Central memory CD8-positive, alpha-beta T cell (primary cell): ENCODE measurements around the gene COL15A1.

Source experiments
- ATAC-seq: fragments of 150-1000 bp; cut with Tn5 transposase; replicated peaks from 2 replicates; pipeline ENCODE4 v1.10.0; 2022; ENCODE audit warnings: mild to moderate bottlenecking, moderate FRiP score, moderate number of reproducible peaks; ENCODE audit not compliant: poor library complexity, severe bottlenecking; ENCODE audit errors: extremely low read depth
- DNase-seq, 2 donors: peaks; one replicate each; pipeline ENCODE4 v3.0.0; 2021; ENCODE audit warnings: low spot score in 2 of 2
- H3K27ac Mint-ChIP-seq: one replicate; pipeline ENCODE4 v1.8.0; 2022; ENCODE audit warnings: low read depth, mild to moderate bottlenecking, moderate library complexity, mixed read lengths
- H3K27me3 Mint-ChIP-seq: one replicate; pipeline ENCODE4 v1.8.0; 2022; ENCODE audit warnings: mixed read lengths
- H3K36me3 Mint-ChIP-seq: one replicate; pipeline ENCODE4 v1.8.0; 2022; ENCODE audit warnings: mild to moderate bottlenecking, moderate library complexity, mixed read lengths; ENCODE audit not compliant: insufficient read depth
- H3K4me1 Mint-ChIP-seq: one replicate; pipeline ENCODE4 v1.8.0; 2022; ENCODE audit warnings: mixed read lengths
- H3K4me3 Mint-ChIP-seq: one replicate; pipeline ENCODE4 v1.8.0; 2022; ENCODE audit warnings: mild to moderate bottlenecking, moderate library complexity, mixed read lengths
- H3K9me3 Mint-ChIP-seq: one replicate; pipeline ENCODE4 v1.8.0; 2022; ENCODE audit warnings: mixed read lengths

COL15A1 gene

DNA sequence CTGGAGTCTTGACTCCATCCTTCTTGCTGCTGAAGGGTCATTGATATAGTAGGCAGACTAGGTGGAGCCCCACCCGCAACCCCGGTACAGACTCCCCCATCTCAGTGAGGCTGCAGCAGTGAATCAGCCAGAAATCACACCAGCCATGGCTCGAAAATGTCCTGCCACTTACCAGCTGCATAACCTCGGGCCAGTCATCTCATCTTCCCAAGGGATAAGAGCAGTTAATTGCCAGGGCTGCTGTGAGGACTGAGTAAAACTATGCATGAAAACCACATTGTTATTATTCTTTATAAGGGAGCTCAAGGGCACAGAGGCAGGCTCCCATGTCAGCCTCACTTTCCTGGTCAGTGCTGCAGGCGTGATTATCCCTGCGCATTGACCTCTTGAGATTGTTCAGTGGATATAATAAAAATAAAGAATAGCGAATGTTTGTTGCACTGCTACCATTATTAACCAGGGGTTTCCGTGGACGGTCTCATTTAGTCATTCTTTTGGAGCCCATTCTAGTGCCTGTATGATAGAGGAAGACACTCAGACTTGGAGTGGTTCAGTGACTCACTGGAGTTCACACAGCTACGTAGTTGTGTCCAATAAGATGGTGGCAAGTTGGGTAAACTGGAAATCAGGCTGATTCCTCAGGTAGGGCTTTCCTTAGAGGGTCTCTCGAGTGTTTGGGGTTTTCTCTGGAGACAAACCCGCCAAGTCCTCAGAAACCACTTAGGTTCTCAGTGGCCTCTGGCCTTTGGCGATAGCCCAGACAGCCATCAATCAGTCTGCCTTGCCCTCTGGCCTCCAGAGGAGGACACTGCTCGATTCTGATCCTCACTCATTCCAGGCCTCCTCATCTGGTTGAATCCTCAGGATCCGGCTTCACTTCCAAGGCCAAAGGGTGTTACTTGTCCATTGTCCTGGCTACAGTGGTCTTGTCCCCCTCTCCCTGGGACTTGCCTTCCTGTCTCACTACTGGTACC is 39.9 kb downstream of the COL15A1 start:
- ATAC-seq: no peak
- H3K27ac Mint-ChIP-seq: no peak overlapping the region
- no peaks in the 10 kb centered on the region for H3K36me3 Mint-ChIP-seq
- H3K9me3 Mint-ChIP-seq: no peaks in the 10 kb centered on the region
- H3K27me3 Mint-ChIP-seq: no peaks in the 10 kb centered on the region
- H3K4me3 Mint-ChIP-seq: no peak overlapping the region
- no peak for DNase-seq
- H3K4me1 Mint-ChIP-seq: no peaks in the 10 kb centered on the region

DNA sequence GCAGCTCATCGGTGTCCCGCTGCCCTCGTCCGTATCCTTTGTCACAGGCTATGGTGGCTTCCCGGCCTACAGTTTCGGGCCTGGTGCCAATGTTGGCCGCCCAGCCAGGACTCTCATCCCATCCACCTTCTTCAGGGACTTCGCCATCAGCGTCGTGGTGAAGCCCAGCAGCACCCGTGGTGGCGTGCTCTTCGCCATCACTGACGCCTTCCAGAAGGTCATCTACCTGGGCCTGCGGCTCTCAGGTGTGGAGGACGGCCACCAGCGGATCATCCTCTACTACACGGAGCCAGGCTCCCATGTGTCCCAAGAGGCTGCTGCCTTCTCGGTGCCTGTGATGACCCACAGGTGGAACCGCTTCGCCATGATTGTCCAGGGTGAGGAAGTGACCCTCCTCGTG is 41.9 kb downstream of the COL15A1 start:
- Mint-ChIP-seq H3K27me3 (no peaks in the 10 kb centered on the region), H3K27ac (no peak overlapping the region), H3K36me3 (no peaks in the 10 kb centered on the region), H3K4me1 (no peaks in the 10 kb centered on the region), H3K4me3 (no peak overlapping the region), H3K9me3 (no peaks in the 10 kb centered on the region)
- DNase-seq (no peak), ATAC-seq (no peak)

DNA sequence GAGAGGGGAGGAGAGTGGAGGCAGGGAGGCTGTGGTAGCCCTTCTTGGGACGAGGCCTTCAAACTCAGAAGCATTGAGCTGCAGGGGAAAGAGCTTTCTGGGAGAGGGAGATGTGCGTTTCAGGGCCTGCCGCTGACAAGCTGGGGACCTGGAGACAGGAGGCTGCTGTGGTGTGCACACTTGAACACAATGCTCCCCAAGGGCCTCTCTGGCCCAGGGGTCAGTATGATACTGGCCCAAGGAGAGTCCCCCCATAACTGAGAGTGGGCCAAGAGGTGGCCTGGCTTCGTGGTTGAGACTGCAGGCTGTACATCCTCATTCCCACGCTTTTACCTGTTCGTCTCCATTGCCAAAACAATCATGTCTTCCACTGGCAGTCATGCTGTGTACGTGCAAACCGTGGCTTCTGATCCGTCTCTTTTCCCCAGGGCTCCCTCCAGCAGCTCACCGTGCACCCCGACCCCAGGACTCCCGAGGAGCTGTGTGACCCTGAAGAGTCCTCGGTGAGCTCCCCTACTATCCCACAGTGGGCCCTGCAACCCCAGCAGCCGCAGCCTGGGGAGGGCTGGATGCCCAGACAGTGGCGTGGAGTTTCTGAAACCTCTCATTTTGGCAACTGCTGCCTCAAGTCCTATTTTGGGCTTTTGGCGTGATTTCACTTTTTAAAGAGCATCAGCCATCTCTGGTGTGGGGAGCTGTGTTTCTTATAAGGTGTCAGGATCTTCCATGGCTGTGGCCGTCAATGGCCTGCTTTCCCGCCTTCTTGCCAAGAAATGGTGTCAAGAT is 43.4 kb downstream of the COL15A1 start:
- Mint-ChIP-seq H3K4me3 (no peak overlapping the region), H3K27me3 (no peaks in the 10 kb centered on the region), H3K36me3 (no peaks in the 10 kb centered on the region), H3K4me1 (no peaks in the 10 kb centered on the region), H3K9me3 (no peaks in the 10 kb centered on the region), H3K27ac (no peak overlapping the region)
- ATAC-seq: no peak
- no peak for DNase-seq

DNA sequence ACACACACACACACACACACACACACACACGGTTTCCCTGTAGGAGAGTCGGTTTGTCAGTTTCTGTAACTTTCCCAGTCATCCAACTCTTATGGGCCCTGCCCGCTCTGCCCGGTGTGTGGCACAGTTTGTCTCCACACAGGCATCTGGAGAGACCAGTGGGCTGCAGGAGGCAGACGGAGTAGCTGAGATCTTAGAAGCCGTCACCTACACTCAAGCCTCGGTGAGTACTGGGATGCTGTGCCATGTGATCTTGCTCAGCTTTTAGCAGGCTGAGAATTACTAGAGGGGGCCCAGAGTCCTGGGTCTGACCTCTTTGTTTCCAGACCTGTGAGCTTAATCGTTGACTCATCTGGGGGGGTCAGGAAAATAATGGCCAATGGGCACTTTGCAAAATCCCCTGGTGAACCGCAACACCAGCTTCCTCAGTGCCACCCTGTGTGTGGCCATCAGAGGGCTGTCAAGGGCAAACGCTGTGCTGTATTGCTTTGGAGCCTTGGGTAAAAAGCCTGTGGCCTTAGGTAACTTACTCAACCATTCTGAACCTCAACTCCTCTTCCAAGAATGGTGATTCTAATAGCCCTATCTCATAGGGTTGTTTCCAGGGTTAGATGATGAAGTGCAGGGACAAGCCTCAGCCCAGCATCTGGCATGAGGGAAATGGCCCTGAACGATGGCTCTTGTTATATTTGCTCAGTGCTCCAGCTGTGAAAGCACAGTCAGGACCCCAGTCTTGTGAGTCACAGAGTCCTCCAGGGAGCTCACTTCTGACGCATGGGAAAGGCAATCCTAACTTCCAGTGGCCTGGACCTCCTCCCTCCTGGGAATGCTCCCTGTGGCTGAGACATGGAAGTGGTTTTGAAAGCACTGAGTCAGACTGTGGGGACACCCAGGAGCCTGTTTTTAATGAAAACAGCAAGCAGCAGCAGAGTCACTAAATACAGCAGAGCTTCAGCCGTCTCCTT is 45.6 kb downstream of the COL15A1 start:
- no peak overlapping the region for H3K27ac Mint-ChIP-seq
- H3K4me1 Mint-ChIP-seq: peaks cover 6% of the 10 kb centered on the region
- no peak overlapping the region for H3K4me3 Mint-ChIP-seq
- no peaks in the 10 kb centered on the region for H3K36me3 Mint-ChIP-seq
- peaks cover under 1% of the 10 kb centered on the region for H3K27me3 Mint-ChIP-seq
- DNase-seq (no peak), ATAC-seq (no peak)
- H3K9me3 Mint-ChIP-seq: no peaks in the 10 kb centered on the region

DNA sequence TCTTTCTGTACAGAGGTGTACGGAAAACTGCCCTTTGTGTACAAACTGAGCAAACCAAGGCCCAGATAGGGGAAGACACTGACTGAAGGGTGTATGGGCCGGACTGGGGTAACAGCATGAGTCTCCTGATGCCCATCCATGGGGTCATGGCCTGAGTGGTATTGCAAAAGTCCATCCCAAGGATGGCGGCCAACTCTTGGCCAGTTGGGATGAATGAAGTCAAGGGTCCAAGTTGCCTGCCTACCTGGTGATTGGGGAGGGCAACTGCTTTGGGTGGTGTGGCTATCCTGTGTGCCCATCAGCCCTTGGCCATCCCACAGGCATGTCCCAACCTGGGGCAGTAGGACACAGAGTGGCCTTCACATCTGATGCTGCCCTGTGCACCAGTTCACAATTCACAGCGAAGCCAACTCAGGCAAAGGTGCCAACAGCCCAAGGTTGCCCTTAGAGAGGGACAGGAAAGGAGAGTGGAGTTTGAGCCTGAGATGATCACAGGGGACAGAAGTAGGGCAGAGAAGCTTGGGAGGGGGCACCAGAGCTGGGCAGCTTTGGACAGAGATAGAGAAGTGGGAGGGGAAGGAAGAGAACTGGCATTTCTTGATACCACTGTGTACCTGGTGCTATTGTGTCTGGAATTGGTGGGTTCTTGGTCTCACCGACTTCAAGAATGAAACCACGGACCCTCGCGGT is 46.6 kb downstream of the COL15A1 start:
- no peak for DNase-seq
- no peak overlapping the region for H3K27ac Mint-ChIP-seq
- H3K9me3 Mint-ChIP-seq: no peaks in the 10 kb centered on the region

DNA sequence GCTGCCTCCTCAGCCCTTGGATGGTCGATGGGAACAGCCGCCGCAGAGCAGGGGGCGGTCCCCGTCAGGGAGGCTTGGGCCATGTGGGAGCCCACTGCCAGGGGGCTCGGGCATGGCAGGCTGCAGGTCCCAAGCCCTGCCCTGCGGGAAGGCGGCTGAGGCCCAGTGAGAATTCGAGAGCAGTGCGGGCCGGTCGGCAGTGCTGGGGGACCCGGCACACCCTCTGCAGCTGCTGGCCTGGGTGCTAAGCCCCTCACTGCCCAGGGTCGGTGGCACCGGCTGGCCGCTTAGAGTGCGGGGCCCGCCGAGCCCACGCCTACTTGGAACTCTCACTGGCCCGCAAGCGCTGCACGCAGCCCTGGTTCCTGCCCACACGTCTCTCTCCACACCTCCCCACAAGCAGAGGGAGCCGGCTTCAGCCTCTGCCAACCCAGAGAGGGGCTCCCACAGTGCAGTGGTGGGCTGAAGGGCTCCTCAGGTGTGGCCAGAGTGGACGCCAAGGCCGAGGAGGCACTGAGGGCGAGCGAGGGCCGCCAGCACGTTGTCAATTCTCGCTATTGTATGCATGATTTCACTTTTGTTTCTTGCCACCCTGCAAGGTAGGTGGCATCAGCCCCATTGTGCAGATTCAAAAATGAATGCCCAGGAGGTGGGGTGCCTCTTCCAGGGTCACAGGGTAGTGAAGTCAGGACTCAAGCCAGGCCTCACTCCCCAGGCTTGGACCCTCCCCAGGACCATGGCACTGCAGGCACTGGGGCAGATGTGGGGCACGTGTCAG is 48.6 kb downstream of the COL15A1 start:
- Mint-ChIP-seq H3K36me3 (no peaks in the 10 kb centered on the region), H3K4me3 (no peak overlapping the region)

More for the DNA sequence above, 46.6 kb downstream of the COL15A1 start:
- H3K4me3 Mint-ChIP-seq: no peak overlapping the region
- peaks cover 6% of the 10 kb centered on the region for H3K4me1 Mint-ChIP-seq
- no peak for ATAC-seq
- no peaks in the 10 kb centered on the region for H3K36me3 Mint-ChIP-seq
- H3K27me3 Mint-ChIP-seq: peaks cover 10% of the 10 kb centered on the region

DNA sequence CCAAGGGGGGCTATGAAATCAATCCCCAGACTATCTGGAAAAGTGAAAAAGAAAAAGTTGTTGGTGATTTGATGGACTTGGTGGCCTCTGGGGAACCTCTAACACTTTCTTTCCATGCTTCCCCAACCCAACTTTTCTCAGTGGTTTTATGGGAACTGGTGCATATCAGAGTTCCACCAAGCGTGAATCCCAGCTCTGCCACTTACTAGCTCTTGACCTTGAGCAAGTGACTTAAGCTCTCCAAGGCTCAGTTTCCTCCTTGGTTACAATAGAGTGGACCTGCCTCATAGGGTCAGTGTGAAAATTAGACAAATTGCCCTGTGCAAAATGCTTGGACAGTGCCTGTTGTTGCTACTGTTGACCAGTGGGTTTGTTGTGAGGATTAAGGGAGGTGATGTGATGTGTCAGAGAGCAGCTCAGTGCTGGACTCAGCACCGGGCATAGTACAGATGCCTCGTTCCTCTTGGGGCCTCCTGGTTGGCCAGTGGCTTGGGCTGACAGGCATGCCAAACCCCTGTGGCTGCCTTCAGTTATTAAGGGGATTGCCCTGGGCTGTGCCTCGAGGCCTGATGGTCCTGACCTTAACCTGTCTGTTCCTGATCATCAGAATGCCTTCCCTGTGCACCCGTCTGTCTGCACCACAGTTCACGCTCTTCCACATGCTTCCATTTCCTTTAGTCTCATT is 49.3 kb downstream of the COL15A1 start:
- peaks cover 6% of the 10 kb centered on the region for H3K4me1 Mint-ChIP-seq
- H3K4me3 Mint-ChIP-seq: no peak overlapping the region
- peaks cover 19% of the 10 kb centered on the region for H3K27me3 Mint-ChIP-seq
- ATAC-seq (no peak), DNase-seq (no peak)
- H3K9me3 Mint-ChIP-seq: no peaks in the 10 kb centered on the region
- H3K36me3 Mint-ChIP-seq: no peaks in the 10 kb centered on the region
- H3K27ac Mint-ChIP-seq: no peak overlapping the region

More for the DNA sequence above, 48.6 kb downstream of the COL15A1 start:
- Mint-ChIP-seq H3K27ac (no peak overlapping the region), H3K4me1 (peaks cover 6% of the 10 kb centered on the region), H3K27me3 (peaks cover 19% of the 10 kb centered on the region), H3K9me3 (no peaks in the 10 kb centered on the region)
- ATAC-seq (no peak), DNase-seq (no peak)

DNA sequence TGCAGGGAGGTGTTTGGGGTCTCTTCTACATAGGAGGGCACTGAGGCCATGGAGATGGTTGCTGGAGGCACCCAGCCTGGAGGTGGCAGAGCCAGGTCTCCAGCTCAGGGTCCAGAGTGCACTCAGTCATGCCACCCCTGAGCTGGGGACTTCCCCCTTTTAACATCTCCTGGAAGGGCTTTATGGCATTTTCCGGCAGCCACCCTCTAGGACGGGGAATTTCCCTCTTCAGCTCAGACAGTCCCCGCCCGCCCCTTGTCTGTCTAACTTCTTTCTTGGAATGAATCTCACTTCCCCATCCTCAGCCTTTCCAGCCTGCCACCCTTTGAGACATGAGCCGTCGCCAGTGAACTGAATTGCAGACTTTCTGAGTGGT is 49.9 kb downstream of the COL15A1 start:
- Mint-ChIP-seq H3K36me3 (no peaks in the 10 kb centered on the region), H3K4me3 (no peak overlapping the region), H3K27ac (no peak overlapping the region), H3K9me3 (no peaks in the 10 kb centered on the region), H3K27me3 (peaks cover 19% of the 10 kb centered on the region), H3K4me1 (peaks cover 6% of the 10 kb centered on the region)
- ATAC-seq (no peak), DNase-seq (no peak)

DNA sequence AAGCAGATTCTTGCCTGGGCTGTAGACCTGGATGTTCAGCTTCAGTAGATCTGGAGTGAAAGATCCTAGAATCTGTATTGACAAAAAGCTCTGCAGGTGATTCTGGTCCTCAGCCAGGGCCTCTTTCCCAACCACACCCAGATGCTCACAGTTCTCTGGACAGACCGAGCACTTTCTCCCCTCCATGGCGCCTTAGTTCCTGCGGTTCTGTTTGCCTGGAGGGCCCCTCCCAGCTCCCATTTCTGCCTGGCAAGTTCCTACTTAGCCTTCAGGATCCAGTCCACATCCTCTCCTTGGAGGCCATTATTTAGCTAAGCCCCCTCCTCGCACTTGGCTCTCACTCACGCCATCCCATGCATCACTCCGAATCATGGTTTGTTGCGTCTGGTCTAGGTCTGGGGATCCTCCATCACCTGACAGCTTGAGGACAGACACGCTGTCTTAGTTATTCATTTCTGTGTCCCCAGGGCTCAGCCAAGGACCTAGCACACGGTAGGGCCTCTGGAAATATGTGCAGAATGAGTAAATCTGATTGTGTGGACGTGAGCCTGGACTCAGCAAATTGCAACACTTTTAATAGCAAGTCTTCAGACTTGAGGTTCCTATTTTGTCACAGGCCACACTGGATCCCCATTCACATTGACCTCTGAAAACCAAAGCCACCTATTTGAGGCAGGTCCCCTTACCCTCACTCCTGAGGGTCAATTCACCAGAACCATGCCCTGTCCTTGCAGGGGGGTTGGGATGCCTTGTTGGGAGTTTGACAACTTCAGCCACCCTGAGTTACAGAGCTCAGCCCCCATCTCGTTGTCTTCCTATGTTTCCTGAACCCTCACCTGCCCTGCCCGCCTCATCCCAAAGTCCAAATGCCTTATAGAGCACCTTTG is 50.7 kb downstream of the COL15A1 start:
- ATAC-seq (no peak), DNase-seq (no peak)
- no peak overlapping the region for H3K4me3 Mint-ChIP-seq
- H3K9me3 Mint-ChIP-seq: no peaks in the 10 kb centered on the region
- peaks cover 6% of the 10 kb centered on the region for H3K4me1 Mint-ChIP-seq
- no peak overlapping the region for H3K27ac Mint-ChIP-seq
- H3K36me3 Mint-ChIP-seq: no peaks in the 10 kb centered on the region
- peaks cover 19% of the 10 kb centered on the region for H3K27me3 Mint-ChIP-seq

DNA sequence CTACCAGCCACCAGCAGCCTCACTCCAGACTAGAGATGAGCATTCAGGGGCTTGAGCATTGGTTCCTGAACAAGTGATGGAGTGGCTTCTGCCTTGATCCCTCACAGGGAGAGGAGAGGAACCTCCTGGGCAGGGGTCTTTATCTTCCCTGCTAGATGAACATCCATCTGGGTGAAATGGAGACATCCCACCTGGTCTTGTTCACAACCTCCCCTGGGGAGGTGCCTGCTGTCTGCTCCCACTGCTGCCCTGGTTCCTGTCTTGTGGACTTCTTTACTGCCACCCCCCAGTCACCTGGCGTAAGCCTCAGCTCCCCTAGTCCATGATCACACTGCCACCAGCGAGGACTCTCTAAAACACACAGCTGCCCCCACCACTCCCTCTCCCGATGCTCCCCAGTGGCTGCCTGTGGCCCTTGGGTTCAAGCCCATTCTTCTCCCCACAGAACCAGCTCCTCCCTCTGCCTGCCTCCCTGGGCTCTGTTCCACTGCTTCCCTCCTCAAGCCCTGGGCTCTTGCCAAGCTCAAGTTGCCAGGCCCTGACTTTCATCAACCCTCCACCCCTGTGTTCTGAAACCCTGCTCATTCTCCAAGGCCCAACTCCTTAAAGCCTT is 51.5 kb downstream of the COL15A1 start:
- H3K4me1 Mint-ChIP-seq: peaks cover 6% of the 10 kb centered on the region
- H3K9me3 Mint-ChIP-seq: no peaks in the 10 kb centered on the region
- DNase-seq (no peak), ATAC-seq (no peak)
- peaks cover 19% of the 10 kb centered on the region for H3K27me3 Mint-ChIP-seq
- no peaks in the 10 kb centered on the region for H3K36me3 Mint-ChIP-seq
- no peak overlapping the region for H3K27ac Mint-ChIP-seq
- H3K4me3 Mint-ChIP-seq: no peak overlapping the region
